GM13976 (cell line): ENCODE data around the gene TBC1D22A.

ENCODE experiments used
- DNase-seq: peaks from one replicate; pipeline ENCODE4 v3.0.0; 2012; ENCODE audit warnings: low spot score
- in situ Hi-C: fragments of 300-500 bp; cut with MboI; formaldehyde crosslinking; loops from one replicate; pipeline ENCODE4 v1.12.0; 2022; ENCODE audit warnings: low sequenced_read_pairs, mixed read lengths, inconsistent platforms; ENCODE audit not compliant: unreplicated experiment
- TF ChIP-seq, protein P1 (sequence below): IDR thresholded peaks from 2 replicates; pipeline ENCODE4 v1.5.1; 2012; ENCODE audit warnings: borderline replicate concordance, mild to moderate bottlenecking; ENCODE audit not compliant: insufficient read depth; ENCODE audit errors: extremely low read depth, missing control alignments, control extremely low read depth

Gene TBC1D22A

DNA sequence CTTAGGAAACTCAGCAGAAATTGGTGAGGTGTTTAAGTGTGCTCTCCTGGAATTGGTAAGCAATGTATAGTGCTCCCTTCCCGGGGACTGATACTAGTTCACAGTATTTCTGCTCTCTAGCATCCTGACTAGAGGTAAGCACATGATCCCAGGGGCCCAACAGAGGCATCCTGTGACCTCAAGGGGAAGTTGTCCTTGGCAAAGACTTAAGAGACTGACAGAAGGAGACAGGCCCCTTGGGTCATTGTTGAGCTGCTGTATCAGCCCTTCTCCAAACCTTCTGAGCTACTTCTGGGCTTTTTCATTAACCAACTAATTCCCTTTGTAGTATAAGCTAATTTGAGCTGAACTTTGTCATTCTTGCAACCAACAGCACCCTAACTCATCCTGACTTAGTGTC, 4.3 kb upstream of the TBC1D22A start:
- no peak for DNase-seq
- TF ChIP-seq, protein P1, sequence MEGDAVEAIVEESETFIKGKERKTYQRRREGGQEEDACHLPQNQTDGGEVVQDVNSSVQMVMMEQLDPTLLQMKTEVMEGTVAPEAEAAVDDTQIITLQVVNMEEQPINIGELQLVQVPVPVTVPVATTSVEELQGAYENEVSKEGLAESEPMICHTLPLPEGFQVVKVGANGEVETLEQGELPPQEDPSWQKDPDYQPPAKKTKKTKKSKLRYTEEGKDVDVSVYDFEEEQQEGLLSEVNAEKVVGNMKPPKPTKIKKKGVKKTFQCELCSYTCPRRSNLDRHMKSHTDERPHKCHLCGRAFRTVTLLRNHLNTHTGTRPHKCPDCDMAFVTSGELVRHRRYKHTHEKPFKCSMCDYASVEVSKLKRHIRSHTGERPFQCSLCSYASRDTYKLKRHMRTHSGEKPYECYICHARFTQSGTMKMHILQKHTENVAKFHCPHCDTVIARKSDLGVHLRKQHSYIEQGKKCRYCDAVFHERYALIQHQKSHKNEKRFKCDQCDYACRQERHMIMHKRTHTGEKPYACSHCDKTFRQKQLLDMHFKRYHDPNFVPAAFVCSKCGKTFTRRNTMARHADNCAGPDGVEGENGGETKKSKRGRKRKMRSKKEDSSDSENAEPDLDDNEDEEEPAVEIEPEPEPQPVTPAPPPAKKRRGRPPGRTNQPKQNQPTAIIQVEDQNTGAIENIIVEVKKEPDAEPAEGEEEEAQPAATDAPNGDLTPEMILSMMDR = no peak
- in situ Hi-C loops = no loop called here

DNA sequence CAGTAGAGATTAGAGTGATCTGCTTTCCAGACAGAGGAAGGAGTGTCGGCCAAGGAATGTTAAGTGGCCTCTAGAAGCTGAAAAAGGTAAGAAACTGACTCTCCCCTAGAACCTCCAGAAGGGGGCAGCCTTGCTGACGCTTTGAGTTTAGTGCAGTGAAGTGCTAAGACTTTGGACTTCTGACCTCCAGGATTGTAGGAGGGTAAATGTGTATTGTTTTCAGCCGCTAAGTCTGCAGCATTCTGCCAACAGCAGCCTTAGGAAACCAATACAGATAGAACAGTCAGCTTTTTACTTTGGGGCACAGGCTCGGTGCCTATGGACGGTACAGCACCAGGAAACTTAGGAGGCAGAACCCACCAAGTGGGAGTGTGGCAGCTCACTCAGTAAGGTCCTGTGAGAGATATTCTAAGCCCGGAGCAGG, 3.6 kb upstream of the TBC1D22A start:
- TF ChIP-seq, protein P1 = peak; percentile 77
- in situ Hi-C loops = no loop called here
- DNase-seq = peak; percentile 69

DNA sequence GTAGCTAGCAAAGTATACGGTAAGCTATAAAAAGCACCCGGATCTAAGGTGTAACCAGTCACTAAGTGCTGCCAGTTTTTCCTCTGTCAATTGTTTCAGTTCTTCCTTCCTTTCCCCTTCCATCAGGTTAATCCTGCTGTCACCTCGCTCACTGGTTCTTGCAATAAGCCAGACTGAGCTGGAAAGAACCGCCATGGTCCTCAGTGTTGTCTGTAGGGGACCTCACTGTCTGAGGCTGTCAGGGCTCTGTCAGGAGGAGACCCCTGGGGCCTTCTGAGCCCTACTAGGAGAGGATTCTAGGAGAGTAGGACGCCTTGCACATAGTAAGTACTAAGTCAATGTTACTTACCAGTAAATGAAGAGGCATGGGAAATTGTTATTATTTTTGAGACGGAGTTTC, 1.4 kb upstream of the TBC1D22A start:
- DNase-seq = no peak
- TF ChIP-seq, protein P1 = no peak
- in situ Hi-C loops = no loop called here

DNA sequence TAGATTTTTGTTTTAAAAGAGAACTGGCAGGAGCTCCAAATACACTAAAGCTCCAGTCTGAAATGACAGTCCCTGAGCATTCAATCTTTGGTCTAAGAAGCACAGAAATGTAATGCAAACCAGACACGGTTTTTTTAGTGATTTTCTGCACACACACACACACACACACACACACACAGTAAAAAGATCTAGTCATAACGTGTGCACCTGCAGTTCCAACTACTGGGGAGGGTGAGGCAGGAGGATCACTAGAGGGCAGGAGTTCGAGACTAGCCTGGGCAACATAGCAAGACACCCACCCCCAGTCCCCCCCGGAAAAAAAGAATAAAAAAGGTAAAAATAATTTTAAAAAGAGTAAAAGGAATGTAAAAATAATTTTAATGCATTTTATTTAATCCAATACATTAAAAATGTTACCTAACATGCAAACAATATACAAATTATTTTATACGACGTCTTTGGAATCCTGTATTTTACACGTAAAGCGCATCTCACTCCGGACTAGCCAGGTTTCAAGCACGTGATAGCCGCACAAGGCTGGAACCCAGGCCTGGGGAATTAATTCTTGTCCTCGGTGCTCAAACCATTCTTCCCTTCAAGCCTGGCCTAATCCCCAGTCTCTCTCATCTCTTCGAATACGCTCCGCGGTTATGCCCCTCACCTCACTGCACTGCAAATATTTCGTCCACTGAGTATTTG, 762 bp upstream of the TBC1D22A start:
- DNase-seq = no peak
- TF ChIP-seq, protein P1 = no peak
- in situ Hi-C loops = no loop called here

DNA sequence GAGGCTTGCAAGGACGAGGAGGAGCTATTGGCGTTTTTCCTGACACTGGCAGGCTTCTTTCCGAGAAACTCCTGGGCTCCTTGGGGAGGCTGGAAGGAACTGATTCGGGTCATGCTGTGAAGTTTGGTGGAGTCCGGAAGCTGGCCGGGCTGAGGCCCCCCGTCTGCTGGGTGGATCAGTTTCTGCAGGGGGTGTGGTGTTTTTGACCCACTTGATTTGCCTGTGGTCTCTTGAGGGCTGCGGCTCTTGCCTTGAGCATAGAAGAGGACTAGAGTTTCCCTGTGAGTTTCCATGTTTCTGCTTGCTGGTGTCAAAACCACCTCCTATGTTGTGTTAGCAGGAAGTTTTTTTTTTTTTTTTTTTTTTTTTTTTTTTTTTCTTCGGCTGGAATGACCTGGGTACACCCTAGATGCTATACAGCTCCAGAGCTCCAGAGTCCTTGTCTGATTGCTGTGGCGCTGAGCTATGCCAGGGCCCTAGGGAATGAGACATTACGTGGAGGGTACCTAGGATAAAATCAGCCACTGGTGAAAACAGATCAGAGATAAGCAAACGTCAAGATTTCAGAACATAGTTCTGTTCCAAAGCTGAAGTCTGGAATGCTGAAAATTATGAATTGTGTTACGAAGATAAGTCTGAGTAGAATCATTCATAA, 728 bp downstream of the TBC1D22A start:
- TF ChIP-seq, protein P1 = no peak
- in situ Hi-C loops = no loop called here
- DNase-seq = peak; percentile 87

DNA sequence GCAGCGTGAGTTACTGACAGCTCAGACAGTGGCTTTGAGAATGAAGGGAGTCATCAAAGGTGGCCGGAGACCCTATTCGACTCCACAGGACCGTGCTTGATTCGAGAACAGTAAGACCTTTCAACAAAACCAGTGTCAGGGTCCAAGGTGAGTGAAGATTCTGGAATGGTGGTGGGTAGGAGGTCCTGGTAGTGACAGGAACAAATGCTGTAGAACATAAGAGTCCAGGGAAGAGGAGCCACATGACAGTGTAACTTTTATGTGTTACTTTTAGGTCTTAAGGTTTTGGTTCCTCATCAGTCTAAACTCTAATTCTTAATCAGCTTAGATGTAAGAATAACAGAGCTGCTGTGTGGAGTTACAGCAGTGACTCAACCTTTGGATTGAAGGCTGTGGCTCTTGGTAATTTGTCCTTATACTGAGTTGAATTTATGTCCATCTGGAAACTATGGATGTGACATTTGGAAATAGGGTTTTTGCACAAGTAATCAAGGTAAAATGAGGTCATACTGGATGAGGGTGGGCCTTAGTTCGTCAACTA, 1.8 kb downstream of the TBC1D22A start:
- DNase-seq = no peak
- TF ChIP-seq, protein P1 = no peak
- in situ Hi-C loops = no loop called here
